NB4 (cell line): ENCODE measurements around the gene C2orf68.
A peak's percentile ranks its signal among the peaks of the same experiment; 100 is the strongest.

ENCODE experiments used
- DNase-seq: peaks from one replicate; pipeline ENCODE4 v3.0.0; 2010; ENCODE audit warnings: low read depth
- H3K4me3 ChIP-seq: one replicate; pipeline ENCODE4 v1.5.1; 2011; ENCODE audit warnings: mild to moderate bottlenecking, low read depth, low read length, moderate library complexity
- CTCF ChIP-seq: IDR thresholded peaks from one replicate; pipeline ENCODE4 v1.5.1; 2012; ENCODE audit warnings: low read depth, low read length
- MAX ChIP-seq: IDR thresholded peaks from 2 replicates; pipeline ENCODE4 v1.6.1; 2011; ENCODE audit warnings: low read depth, low read length
- MYC ChIP-seq: IDR thresholded peaks from 2 replicates; pipeline ENCODE4 v1.6.1; 2011; ENCODE audit warnings: low read depth, low read length
- POLR2A ChIP-seq: IDR thresholded peaks from 2 replicates; pipeline ENCODE4 v1.6.1; 2011; ENCODE audit warnings: mild to moderate bottlenecking; ENCODE audit not compliant: insufficient read length; ENCODE audit errors: extremely low read depth

C2orf68 gene

GRCh38 chr2:85602476-85603234 is 9.2 kb downstream of the C2orf68 start, which contains the start of gene TMEM150A:
TMEM150A (minus strand) TSS chr2:85602698; CDS start chr2:85601948, 750 bp downstream.
- peak within 1 kb of the TSS; percentile 93 for H3K4me3 ChIP-seq
- TF ChIP-seq CTCF = no peak
- peak; percentile 65 for TF ChIP-seq MYC
- TF ChIP-seq MAX = peak; percentile 65
- TF ChIP-seq POLR2A = peak; percentile 33
- DNase-seq = peak; percentile 96

- TF ChIP-seq MYC (no peak), CTCF (no peak), MAX (no peak), POLR2A (no peak)
- H3K4me3 ChIP-seq = peak overlapping the region; percentile 63
- no peak for DNase-seq
Observed at GRCh38 chr2:85601771-85602475, 9.9 kb downstream of the C2orf68 start.

GRCh38 chr2:85600951-85601770 is 10.7 kb downstream of the C2orf68 start:
- no peak for TF ChIP-seq POLR2A
- TF ChIP-seq CTCF = no peak
- TF ChIP-seq MAX = no peak
- no peak for TF ChIP-seq MYC
- no peak overlapping the region for H3K4me3 ChIP-seq
- DNase-seq = no peak

- H3K4me3 ChIP-seq = no peak overlapping the region
- TF ChIP-seq CTCF (no peak), POLR2A (no peak), MAX (no peak), MYC (no peak)
- no peak for DNase-seq
Observed at GRCh38 chr2:85600235-85600575, 11.7 kb downstream of the C2orf68 start.

GRCh38 chr2:85599468-85600234 is 12.2 kb downstream of the C2orf68 start:
- H3K4me3 ChIP-seq = no peak overlapping the region
- peak; percentile 48 for DNase-seq
- TF ChIP-seq MYC = no peak
- no peak for TF ChIP-seq CTCF
- no peak for TF ChIP-seq MAX
- no peak for TF ChIP-seq POLR2A
